ENCODE measurements around the gene PRSS36.

DNA sequence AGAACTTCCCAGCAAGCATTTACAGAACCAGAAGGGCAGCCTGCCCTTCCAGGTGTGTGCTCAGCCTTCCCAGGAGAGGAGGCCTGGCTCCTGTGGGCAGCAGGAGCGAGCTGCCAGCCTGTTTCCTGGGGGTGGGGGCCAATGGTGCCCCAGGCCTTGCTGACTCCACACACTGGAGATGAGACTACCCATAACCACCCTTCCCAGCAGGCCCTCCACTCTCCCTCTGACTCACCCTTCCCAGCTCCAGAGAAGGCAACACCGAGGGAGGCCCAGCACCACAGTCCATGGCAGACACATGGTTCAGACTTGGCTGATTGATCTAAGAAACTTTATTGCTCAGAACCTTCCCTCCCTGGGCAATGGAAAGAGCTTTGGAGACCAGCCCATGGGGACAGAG, 59.3 kb downstream of the PRSS36 start:
- TF ChIP-seq CTCF (IDR thresholded peaks at IDR 0.05 in 4 of 5, conservative IDR thresholded peaks at IDR 0.05 in 1 of 5) (no peak), POLR2A (IDR thresholded peaks at IDR 0.05) (no peak)

Data from gastrocnemius medialis (tissue), 4 donors.